GM19240 (cell line): Measurements from ENCODE around the gene ANGPTL3.

Experiments
- DNase-seq: peaks from one replicate; pipeline ENCODE4 v3.0.0; 2011; ENCODE audit warnings: low spot score; ENCODE audit not compliant: insufficient read length

Gene ANGPTL3

DNA sequence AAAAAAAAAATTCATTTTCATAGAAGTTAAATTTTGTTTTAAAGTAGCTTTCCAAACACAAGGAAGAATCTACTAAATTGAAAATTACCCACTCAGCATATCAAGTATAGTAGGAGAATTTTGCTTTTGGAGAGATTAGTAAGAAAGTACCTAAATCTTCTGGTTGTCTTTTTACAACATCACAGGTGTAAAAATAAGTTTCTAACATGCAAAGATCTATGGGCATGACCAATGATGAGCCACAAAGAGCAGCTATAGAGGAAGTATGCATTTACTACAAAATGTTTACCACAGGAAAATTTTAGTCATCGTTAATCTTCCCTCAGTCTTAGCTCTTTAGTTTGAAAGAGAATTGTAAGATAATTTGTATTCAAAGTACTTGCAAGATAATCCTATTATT lies 28.1 kb downstream of the ANGPTL3 start:
- DNase-seq: no peak

DNA sequence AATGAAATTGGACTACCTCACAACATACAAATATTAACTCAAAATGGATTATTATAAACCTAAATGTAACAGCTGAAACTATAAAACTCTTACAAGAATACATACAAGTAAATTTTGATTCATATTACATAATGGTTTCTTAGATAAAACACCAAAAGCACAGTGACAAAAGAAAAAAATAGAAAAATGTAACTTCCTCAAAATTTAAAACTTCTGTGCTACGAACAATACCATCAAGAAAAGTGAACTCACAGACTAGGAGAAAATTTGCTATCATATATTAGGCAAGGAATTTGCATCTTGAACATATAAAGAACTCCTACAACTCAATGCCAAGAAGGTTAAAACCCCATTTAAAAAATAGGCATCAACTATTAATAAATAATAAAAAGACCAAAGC lies 31.2 kb downstream of the ANGPTL3 start:
- DNase-seq: no peak

GRCh38 chr1:62637392-62638105 lies 40.2 kb downstream of the ANGPTL3 start:
- no peak for DNase-seq

- no peak for DNase-seq
Observed at GRCh38 chr1:62643283-62643682, 46.0 kb downstream of the ANGPTL3 start.

GRCh38 chr1:62652387-62652786 lies 55.1 kb downstream of the ANGPTL3 start:
- no peak for DNase-seq

DNA sequence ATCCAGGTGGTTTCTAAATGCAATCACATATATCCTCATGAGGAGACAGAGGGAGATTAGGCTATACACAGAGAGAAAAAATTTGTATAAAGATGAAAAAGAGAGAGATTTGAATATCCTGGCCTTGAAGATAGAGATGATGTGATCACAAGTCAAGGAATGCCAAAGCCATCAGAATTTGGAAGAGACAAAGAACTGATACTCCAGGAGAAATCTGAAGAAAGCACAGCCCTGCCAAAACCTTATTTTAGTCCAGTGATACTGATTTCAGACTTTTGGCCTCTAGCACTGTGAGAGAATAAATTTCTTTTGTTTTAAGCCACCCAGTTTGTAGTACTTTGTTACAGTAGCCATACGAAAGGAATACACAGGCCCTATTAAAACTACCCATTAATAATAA lies 57.4 kb downstream of the ANGPTL3 start:
- no peak for DNase-seq
